SK-N-SH (cell line): Measurements from ENCODE around the gene TSC22D1. TPM values are rescaled to one million over a fixed set of nuclear protein-coding genes. Genes with fewer than 3 reads are reported as not detected.

Source experiments
- CTCF ChIA-PET: fragments of 300-600, 350-600 bp; formaldehyde crosslinking; extraction: SDS; loops from one replicate; lab custom pipeline; 2021; lab: Yijun Ruan, JAX
- POLR2A ChIA-PET: fragments of 350-600 bp; sonication (Branson Sonifier 250); formaldehyde crosslinking; extraction: SDS; loops from one replicate; lab custom pipeline; 2020; ENCODE audit warnings: antibody characterized with exemption, inconsistent platforms; lab: Yijun Ruan, JAX
- DNase-seq: peaks from one replicate; pipeline ENCODE4 v3.0.0; 2012
- H2AFZ ChIP-seq: fragments of 200-600 bp; sonication (generic); 2 replicates; pipeline ENCODE4 v1.8.1; 2016; ENCODE audit warnings: antibody characterized with exemption, mild to moderate bottlenecking, low read depth
- H3F3A ChIP-seq: fragments of 200-600 bp; sonication (generic); replicated peaks from 2 replicates; pipeline ENCODE3; 2016; ENCODE audit warnings: antibody characterized with exemption, mild to moderate bottlenecking; ENCODE audit not compliant: insufficient read depth
- H3K27ac ChIP-seq, 2 experiments: fragments of 200-500 bp in 1 of 2; fragments of 200-600 bp in 1 of 2; sonication (Bioruptor generic) in 1 of 2; sonication (generic), shearing (Covaris generic) in 1 of 2; 2 replicates each; pipeline versions ENCODE4 v1.5.1 to v1.6.1; 2014 to 2016; ENCODE audit warnings: low read depth in 2 of 2, inconsistent platforms in 1 of 2, low read length in 1 of 2, mild to moderate bottlenecking in 1 of 2, mixed read lengths in 1 of 2
- H3K27me3 ChIP-seq: fragments of 200-600 bp; sonication (generic), shearing (Covaris generic); 2 replicates; pipeline ENCODE4 v1.6.1; 2016; ENCODE audit warnings: mixed run types; ENCODE audit not compliant: insufficient read depth
- H3K36me3 ChIP-seq, 2 experiments: fragments of 200-500 bp in 1 of 2; fragments of 200-600 bp in 1 of 2; sonication (Bioruptor generic) in 1 of 2; sonication (generic) in 1 of 2; replicated peaks in 1 of 2; 2 replicates each; pipeline versions ENCODE3 to v1.5.1; 2014 to 2016; ENCODE audit warnings: low read length in 1 of 2, mild to moderate bottlenecking in 1 of 2; ENCODE audit not compliant: insufficient read depth in 2 of 2, control insufficient read depth in 1 of 2
- H3K4me1 ChIP-seq, 2 experiments: fragments of 200-500 bp in 1 of 2; fragments of 200-600 bp in 1 of 2; sonication (Bioruptor generic) in 1 of 2; sonication (generic), shearing (Covaris generic) in 1 of 2; 2 replicates each; pipeline versions ENCODE4 v1.5.1 to v1.6.1; 2014 to 2016; ENCODE audit warnings: low read depth in 1 of 2, low read length in 1 of 2, mixed run types in 1 of 2; ENCODE audit not compliant: insufficient read depth in 2 of 2, control insufficient read depth in 1 of 2
- H3K4me2 ChIP-seq: fragments of 200-600 bp; sonication (generic), shearing (Covaris generic); 2 replicates; pipeline ENCODE4 v1.6.1; 2017; ENCODE audit warnings: mixed run types
- H3K4me3 ChIP-seq, 2 experiments: fragments of 200-500 bp in 1 of 2; fragments of 200-600 bp in 1 of 2; sonication (Bioruptor generic) in 1 of 2; sonication (generic), shearing (Covaris generic) in 1 of 2; 2 replicates each; pipeline versions ENCODE4 v1.5.1 to v1.8.1; 2014 to 2016; ENCODE audit warnings: low read depth in 2 of 2, inconsistent platforms in 1 of 2, low read length in 1 of 2, mild to moderate bottlenecking in 1 of 2, mixed read lengths in 1 of 2, moderate library complexity in 1 of 2
- H3K79me2 ChIP-seq: fragments of 200-600 bp; sonication (generic); 2 replicates; pipeline ENCODE4 v1.8.1; 2017; ENCODE audit warnings: mild to moderate bottlenecking; ENCODE audit not compliant: insufficient read depth
- H3K9ac ChIP-seq: fragments of 200-600 bp; sonication (generic); 2 replicates; pipeline ENCODE4 v1.6.1; 2017; ENCODE audit warnings: mixed run types
- H3K9me2 ChIP-seq: fragments of 200-600 bp; sonication (generic); 2 replicates; pipeline ENCODE4 v1.6.1; 2017; ENCODE audit warnings: mixed run types
- H3K9me3 ChIP-seq: fragments of 200-600 bp; sonication (generic); 2 replicates; pipeline ENCODE4 v1.6.1; 2017; ENCODE audit warnings: mixed run types, mild to moderate bottlenecking, moderate library complexity
- H4K20me1 ChIP-seq: fragments of 200-600 bp; sonication (generic); 2 replicates; pipeline ENCODE4 v1.6.1; 2017; ENCODE audit warnings: mild to moderate bottlenecking, mixed run types; ENCODE audit not compliant: insufficient read depth
- EP300 ChIP-seq, 2 experiments: IDR thresholded peaks; 2 replicates each; pipeline versions ENCODE4 v1.4.0 to v1.6.1; 2012; ENCODE audit warnings: borderline replicate concordance in 1 of 2, low read depth in 1 of 2, low read length in 1 of 2
- FOSL2 ChIP-seq: IDR thresholded peaks from 2 replicates; pipeline ENCODE4 v1.4.0; 2012; ENCODE audit warnings: low read depth, mild to moderate bottlenecking, moderate library complexity, borderline replicate concordance
- JUND ChIP-seq: IDR thresholded peaks from 2 replicates; pipeline ENCODE4 v1.4.0; 2012
- NFIC ChIP-seq: IDR thresholded peaks from 2 replicates; pipeline ENCODE4 v1.4.0; 2012; ENCODE audit warnings: borderline replicate concordance
- POLR2AphosphoS5 ChIP-seq: IDR thresholded peaks from 2 replicates; pipeline ENCODE4 v1.6.1; 2012; ENCODE audit warnings: low read depth, low read length
- RAD21 ChIP-seq: IDR thresholded peaks from 2 replicates; pipeline ENCODE4 v1.6.1; 2012; ENCODE audit warnings: mild to moderate bottlenecking, low read length
- REST ChIP-seq: IDR thresholded peaks from 2 replicates; pipeline ENCODE4 v1.6.1; 2012; ENCODE audit warnings: mild to moderate bottlenecking, low read depth, low read length, moderate library complexity
- TAF1 ChIP-seq: IDR thresholded peaks from 2 replicates; pipeline ENCODE4 v1.6.1; 2012; ENCODE audit warnings: low read depth, mild to moderate bottlenecking, low read length, moderate library complexity, borderline replicate concordance
- TCF12 ChIP-seq: IDR thresholded peaks from 2 replicates; pipeline ENCODE4 v1.4.0; 2012
- TEAD4 ChIP-seq: IDR thresholded peaks from 2 replicates; pipeline ENCODE4 v1.4.0; 2012; ENCODE audit warnings: mild to moderate bottlenecking, borderline replicate concordance; ENCODE audit not compliant: insufficient read depth
- YY1 ChIP-seq: IDR thresholded peaks from 2 replicates; pipeline ENCODE4 v1.4.0; 2012; ENCODE audit warnings: low read depth, mild to moderate bottlenecking
- ZBTB33 ChIP-seq: IDR thresholded peaks from 2 replicates; pipeline ENCODE4 v1.4.0; 2012; ENCODE audit warnings: low read depth, borderline replicate concordance
- WGBS: methylation state at CpG from one replicate; pipeline ENCODE4 v1.1.6; 2017; ENCODE audit warnings: low lambda C conversion rate; 5-methylcytosine and 5-hydroxymethylcytosine counted together
- polyA plus RNA-seq, 3 experiments: library from polyadenylated mRNA; depleted of rRNA; stranded (reverse); fragments of >200 nt; gene quantifications; 2 replicates each; pipeline ENCODE4 v1.2.3, GENCODE V29; 2012
- TF ChIP-seq, protein P1 (sequence below): IDR thresholded peaks from 2 replicates; pipeline ENCODE4; 2012
- TF ChIP-seq, protein P2 (sequence below): fragments of 200-600 bp; sonication (generic); IDR thresholded peaks from 2 replicates; pipeline ENCODE4 v1.6.1; 2017; ENCODE audit warnings: antibody characterized with exemption, mild to moderate bottlenecking, moderate library complexity

The TSC22D1 gene
- polyA plus RNA-seq, 1 of the 3 experiments (the other 2 are of a cell fraction): 137 TPM

- H3K9me3 ChIP-seq: no peaks in the 10 kb centered on the region
- H3F3A ChIP-seq: peaks cover 31% of the 10 kb centered on the region
- ChIA-PET POLR2A (no interaction called here), CTCF (interaction anchor here (0.7 to 6.5 kb wide), 14 partner anchors 12 to 580 kb away, joined by 3 to 47 read pairs (median 6); no protein-coding TSS in a partner anchor)
- TF ChIP-seq JUND (peak; percentile 83), TCF12 (peak; percentile 77), FOSL2 (peak; percentile 55; the same call in 1 of the 2 replicates), EP300 (IDR thresholded peaks at IDR 0.05; ENCODE audit: borderline replicate concordance in 1 of 2, low read depth in 1 of 2, low read length in 1 of 2) (peak; percentile 47 to 71; a peak in 3 of 4 replicates), REST (no peak), POLR2AphosphoS5 (peak; percentile 39; the same call in 1 of the 2 replicates), NFIC (peak; percentile 27; the same call in 1 of the 2 replicates), YY1 (no peak), ZBTB33 (no peak), RAD21 (no peak), TAF1 (no peak), TEAD4 (0 out of 2 replicates have a peak, but pooled peaks have one; percentile 62)
- TF ChIP-seq, protein P1, sequence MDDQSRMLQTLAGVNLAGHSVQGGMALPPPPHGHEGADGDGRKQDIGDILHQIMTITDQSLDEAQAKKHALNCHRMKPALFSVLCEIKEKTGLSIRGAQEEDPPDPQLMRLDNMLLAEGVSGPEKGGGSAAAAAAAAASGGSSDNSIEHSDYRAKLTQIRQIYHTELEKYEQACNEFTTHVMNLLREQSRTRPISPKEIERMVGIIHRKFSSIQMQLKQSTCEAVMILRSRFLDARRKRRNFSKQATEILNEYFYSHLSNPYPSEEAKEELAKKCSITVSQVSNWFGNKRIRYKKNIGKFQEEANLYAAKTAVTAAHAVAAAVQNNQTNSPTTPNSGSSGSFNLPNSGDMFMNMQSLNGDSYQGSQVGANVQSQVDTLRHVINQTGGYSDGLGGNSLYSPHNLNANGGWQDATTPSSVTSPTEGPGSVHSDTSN: peak; percentile 96
- TF ChIP-seq, protein P2, sequence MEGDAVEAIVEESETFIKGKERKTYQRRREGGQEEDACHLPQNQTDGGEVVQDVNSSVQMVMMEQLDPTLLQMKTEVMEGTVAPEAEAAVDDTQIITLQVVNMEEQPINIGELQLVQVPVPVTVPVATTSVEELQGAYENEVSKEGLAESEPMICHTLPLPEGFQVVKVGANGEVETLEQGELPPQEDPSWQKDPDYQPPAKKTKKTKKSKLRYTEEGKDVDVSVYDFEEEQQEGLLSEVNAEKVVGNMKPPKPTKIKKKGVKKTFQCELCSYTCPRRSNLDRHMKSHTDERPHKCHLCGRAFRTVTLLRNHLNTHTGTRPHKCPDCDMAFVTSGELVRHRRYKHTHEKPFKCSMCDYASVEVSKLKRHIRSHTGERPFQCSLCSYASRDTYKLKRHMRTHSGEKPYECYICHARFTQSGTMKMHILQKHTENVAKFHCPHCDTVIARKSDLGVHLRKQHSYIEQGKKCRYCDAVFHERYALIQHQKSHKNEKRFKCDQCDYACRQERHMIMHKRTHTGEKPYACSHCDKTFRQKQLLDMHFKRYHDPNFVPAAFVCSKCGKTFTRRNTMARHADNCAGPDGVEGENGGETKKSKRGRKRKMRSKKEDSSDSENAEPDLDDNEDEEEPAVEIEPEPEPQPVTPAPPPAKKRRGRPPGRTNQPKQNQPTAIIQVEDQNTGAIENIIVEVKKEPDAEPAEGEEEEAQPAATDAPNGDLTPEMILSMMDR: no peak
- peaks cover 10 to 41% of the 10 kb centered on the region in 2 experiments; a peak in 3 of 4 replicates for H3K4me1 ChIP-seq
- DNase-seq: no peak
- peak overlapping the region; percentile 44; the same call in 1 of the 2 replicates for H3K9ac ChIP-seq
- no peaks in the 10 kb centered on the region for H3K27me3 ChIP-seq
- H2AFZ ChIP-seq: no peak overlapping the region
- H4K20me1 ChIP-seq: peaks cover 6% of the 10 kb centered on the region; the same call in 1 of the 2 replicates
- peaks cover 73% of the 10 kb centered on the region for H3K79me2 ChIP-seq
- WGBS: 18% methylated on average over 1 of the region's 1 CpG
- H3K4me2 ChIP-seq: peak overlapping the region; percentile 43
- no peaks in the 10 kb centered on the region for H3K36me3 ChIP-seq
- H3K27ac ChIP-seq: peak overlapping the region in 1 of 2 experiments; percentile 84; a peak in 3 of 4 replicates
- peak overlapping the region in 1 of 2 experiments; percentile 10; a peak in 2 of 4 replicates for H3K4me3 ChIP-seq
- no peaks in the 10 kb centered on the region for H3K9me2 ChIP-seq
Measured at GRCh38 chr13:44471686-44472085, 104.4 kb downstream of the TSC22D1 start.
